HG03469 (cell line): ENCODE results near the gene WDR19.
"Not testable (repeated sequence)": the region's sequence is repeated elsewhere in the genome, so short reads cannot be mapped to it uniquely, and the experiment has no call there.

ENCODE experiments used
- ATAC-seq: cut with Tn5 transposase; IDR thresholded peaks from one replicate; pipeline ENCODE4 v1.9.1; 2021; ENCODE audit warnings: mild to moderate bottlenecking, moderate library complexity, moderate number of reproducible peaks; ENCODE audit not compliant: unreplicated experiment

The WDR19 gene

DNA sequence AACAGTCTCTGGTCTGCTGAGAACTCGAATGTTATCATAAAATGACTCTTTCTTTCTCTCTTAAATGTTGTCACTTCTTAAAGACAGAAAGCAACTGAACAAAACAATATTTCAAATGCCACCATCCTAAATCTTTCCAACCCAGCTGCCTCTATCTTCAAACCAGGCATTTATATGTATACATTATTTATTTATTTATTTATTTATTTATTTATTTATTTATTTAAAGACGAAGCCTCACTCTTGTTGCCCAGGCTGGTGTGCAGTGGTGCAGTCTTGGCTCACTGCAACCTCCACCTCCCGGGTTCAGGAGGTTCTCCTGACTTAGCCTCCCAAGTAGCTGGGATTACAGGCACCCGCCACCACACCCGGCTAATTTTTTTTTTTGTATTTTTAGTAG lies 110.1 kb downstream of the WDR19 start:
- not testable (repeated sequence) for ATAC-seq

DNA sequence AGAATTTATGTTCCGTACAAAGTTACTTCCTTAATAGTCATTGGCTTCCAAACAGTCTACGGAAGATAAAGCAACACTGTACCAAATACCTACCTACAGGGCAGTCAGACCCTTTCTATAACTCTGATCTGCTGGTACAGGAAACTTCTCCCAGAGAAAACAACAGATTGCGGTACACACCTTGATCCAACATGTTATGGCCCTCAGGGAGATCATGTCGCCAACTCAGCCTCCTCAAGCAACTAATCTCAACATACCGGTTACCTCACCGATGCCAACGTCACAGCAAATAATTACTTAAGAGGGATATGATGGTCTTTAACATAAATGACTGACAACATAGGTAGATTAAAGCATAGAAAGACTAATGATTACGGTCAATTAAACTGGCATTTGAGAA lies 113.5 kb downstream of the WDR19 start:
- ATAC-seq, result no peak

DNA sequence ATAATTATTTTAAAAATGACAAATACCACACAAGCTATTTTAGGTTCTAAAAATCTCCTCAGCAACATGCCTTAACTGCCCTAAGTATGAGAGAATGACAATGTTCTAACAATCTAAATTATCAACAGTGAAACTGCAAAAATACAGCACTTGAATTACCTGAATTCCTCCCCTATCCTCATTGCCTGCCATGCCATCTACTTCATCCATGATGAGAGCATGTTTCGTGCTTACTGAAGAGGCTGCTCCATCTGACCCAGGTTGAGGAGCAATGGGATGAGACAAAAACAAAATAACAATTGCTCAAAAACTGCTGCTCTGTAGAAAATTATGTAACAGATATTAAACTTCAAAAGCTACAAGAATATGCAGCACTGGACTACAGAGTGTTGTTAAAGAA lies 120.6 kb downstream of the WDR19 start:
- ATAC-seq, result no peak

DNA sequence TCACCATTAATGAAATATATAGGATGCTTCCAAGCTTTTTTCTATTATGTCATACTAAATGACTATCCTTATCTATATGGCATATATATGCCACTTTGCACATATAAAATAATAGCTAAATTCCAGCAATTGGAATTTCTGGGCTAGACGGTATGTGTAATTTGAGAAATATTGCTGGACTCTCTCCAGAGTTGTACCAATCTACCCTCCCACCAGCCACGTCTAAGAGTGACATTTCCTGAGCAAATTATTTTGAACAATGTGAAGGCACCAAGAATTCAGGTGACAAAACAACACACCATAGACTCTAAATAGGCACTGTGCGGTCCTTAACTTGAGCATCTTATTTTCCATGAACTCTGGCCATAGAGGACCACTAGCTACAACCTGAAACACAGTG lies 121.5 kb downstream of the WDR19 start:
- no peak for ATAC-seq

DNA sequence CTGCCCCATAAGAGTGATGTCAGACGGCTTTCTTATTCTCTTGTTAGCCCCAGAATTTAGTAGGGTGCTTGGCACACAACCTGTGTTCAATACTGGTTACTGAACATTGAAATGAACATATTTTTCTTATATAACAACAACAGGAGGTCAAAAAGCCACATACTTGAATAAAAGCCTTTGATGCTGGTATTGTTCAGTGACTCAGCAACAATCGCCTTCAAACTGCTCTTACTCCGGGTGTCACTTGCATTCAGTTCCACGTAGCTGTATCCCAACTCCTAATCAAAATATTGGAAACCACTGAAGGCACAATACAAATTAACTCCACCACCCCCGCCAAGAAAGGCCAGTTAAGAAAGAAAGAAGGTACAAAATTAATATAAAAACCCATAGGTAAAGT lies 122.3 kb downstream of the WDR19 start:
- ATAC-seq, result no peak

DNA sequence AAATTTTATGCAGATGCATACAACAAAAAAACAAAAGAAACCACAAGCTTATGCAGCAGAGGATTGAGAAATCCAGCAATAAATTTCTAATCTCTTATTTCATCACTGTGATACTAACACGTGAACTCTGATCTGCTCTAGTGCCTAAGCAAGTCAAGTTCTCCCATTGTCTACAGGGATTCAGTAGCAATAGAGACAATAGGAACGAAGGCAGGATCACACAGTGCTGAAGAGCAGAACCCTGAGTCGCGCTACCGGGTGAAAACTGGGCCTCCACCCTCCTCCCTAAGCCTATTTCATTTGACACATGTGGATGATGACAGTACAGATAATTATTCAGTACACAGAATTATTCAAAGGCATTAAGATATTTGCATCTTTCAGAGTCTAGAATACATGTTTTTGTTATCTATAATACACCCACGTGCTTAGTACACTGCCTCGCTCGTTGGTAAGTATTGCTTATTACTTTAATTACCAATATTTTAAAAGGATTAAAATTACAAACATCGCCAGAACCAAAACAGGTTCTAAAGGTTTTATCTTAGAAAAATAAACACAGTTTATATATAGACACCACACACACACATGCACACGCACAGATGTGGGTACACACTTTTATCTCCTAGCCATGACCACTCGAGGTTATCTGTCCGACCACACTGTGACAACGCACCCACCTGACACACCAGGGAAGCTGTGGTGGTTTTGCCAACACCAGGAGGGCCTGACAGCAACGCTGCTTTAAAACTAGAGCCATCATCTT lies 123.8 kb downstream of the WDR19 start:
- ATAC-seq, result no peak

DNA sequence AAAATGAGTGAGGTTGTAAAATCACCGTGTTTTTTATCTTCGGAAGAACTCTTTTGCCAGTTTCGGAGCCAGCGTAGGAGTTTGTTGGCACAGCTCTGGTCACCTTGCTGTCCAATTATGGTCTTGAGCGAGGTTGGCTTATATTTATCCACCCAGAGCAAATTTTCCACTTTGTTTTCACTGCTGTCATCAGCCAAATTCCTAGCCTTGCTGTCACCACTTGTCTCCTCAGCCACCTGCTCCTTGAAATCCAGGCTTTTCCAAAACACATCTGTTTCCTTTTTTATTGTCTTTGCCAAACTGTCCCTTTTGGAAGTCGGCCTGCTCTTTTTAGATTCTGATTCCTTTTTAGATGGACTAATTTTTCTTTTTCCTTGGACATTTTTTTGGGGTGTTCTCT lies 126.3 kb downstream of the WDR19 start:
- no peak for ATAC-seq

DNA sequence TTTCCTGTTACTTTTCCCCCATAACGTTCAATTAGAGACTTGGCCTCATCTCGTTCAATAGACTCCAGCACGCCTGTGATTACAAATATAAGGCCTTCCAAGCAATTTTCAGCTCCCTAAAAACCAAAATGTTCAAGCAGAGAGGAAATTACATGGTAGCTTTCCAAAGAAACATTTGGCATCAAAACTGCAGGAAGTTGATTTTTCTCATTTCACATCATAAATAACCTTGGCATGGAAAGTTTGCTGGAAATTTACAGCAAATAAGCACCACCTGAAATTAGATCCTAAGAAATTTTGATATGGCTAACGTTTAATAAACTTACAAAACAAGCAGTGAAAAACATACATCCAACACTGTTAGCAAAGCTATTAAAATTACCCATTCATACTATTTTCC lies 130.5 kb downstream of the WDR19 start:
- no peak for ATAC-seq

DNA sequence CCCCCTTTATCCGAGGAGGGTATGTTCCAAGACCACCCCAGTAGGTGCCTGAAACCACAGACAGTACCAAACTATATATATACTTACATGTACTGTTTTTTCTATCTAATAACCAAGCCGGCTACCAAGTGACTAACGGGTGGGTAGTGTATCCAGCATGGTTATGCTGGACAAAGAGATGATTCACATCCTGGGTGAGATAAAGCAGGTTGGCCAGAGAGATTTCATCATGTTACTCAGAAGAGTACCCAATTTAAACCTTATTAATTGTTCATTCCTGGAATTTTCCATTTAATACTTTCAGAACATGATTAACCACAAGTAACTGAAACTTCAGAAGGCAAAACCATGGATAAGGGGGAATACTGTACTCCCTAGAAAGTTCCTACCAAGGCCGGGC lies 137.3 kb downstream of the WDR19 start:
- no peak for ATAC-seq

DNA sequence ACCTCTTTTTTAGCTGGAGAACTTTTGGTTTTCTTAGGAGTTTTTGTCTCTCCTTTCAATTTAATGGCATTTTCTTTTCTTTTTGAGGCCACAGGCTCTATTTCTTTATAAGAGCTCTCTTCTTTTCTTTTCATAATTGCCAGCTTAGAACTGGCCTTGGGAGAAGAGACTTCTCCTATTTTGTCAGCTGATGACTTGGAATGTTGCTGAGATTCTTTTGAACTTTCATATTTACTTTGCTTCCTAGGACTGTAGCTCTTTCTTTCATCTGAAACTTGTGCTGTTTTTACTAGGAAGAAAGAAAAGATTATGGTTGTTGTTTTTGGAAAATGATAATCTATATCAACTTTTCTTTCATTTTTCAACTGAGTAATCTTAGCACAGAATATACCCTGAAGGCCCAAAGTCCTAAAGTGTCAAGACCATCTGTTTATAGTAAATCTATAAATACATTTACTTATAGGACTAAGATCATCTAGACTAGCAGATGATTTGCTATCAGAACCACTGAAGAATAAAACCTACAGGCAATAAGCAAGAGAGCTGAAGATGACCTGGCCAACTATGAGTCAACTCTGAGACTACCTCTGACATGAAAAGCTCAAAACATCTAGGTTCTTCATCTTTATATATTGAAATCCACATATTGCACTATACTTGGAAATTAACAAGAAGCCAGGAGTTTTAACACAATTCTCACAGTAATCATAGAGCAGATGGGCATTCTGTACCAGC lies 138.2 kb downstream of the WDR19 start:
- no peak for ATAC-seq

DNA sequence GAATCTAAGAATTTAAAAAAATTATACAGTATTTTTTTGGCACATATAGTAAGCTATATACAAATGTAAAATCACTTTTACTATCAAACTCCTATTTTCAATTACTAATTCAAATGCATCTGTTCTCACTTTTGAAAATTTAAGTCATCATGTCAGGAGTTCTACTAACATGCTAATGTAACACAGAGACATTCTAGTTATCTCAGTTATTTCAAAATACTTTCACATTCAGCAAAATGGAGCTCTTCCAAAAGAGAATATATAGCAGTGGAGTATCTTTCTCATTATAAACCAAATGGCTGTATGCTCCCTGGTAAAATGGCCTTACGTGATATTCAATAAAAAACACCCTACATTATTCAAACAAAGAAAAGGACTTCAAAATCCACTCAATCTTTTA lies 141.5 kb downstream of the WDR19 start:
- no peak for ATAC-seq

DNA sequence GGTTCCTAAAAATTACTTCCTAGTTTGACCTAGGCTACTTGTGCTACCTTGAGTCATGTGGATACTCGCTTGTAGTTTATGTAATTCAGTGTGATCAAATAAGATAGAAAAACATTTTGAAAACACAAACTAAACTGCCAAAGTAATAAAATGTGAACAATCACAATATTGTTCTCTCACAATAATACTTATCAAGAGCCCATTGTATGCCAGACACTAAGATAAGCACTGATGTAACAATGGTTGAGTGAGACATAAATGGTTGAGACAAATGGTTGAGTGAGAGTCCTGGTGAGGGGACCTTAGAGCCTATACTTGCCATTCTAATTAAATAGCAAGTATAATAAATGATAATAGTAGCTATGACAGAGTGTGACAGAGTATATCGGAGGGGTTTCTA lies 142.1 kb downstream of the WDR19 start:
- ATAC-seq, result no peak

DNA sequence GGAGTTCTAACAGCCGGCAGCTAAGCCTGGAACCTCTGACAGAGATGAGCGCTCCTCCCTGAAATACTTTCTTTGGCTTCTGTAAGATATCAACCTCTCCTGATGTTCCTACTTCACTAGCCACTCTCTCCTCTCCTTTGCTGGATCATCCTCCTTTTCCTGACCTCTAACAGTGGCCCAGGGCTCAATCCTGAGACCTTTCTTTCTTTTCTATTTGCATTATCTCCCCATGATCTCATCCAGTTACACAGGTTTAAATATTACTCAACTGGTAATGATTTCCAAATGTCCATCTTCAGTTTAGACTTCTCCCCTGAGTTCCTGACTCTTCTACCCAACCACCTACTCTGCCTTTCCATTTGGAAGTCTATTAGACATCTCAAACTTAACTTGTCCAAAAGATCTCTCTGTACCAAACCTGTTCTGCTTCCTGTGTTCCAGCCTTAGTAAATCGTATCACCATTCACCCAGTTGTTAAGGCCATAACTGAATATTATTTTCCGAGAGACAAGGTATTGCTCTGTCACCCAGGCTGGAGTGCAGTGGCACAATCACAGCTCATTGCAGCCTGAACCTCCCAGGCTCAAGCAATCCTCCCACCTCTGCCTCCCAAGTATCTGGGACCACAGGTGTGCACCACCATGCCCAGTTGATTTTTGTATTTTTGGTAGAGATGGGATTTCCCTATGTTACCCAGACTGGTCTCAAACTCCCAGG lies 142.7 kb downstream of the WDR19 start:
- no peak for ATAC-seq

DNA sequence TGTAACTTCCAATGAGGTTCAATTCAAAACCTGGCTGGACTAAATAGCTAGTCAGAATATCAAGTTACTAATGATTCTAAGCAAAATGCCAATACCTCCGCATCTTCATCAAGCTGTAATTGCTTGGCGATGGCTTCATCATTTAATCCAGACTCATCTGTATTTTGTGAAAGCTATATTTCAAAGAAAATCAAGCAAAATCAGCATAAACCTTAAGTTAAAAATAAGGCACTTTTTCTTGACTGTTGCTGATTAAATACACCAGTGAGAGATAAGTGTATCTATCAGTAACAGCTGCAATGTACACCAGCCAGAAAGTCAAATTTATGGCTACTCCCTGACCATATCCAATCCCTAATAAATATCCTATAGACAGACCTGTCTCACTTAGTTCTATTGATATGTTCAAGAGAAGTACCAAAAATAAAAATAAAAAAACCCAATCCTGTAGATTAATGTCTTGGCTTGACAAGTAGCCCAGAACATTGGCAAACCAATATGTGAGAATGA lies 144.2 kb downstream of the WDR19 start:
- ATAC-seq, result no peak

DNA sequence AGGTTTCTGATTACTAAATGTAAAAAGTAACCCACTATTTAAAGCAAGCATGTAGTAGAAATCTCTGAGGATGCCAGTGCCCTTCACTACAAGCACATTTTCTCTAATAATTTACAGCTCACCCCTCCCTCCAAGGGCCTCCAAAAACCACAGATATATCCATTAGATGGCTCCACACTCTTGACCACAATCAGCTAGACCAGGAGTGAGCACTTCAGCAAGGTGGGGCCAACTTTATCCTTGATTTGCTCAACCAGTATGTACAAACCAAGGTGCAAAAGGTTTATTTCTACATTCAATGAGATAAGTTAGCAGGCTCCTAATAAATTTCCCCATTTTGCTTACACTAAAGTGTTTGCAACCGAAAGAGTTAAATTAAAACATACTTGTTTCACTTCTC lies 148.0 kb downstream of the WDR19 start:
- no peak for ATAC-seq

DNA sequence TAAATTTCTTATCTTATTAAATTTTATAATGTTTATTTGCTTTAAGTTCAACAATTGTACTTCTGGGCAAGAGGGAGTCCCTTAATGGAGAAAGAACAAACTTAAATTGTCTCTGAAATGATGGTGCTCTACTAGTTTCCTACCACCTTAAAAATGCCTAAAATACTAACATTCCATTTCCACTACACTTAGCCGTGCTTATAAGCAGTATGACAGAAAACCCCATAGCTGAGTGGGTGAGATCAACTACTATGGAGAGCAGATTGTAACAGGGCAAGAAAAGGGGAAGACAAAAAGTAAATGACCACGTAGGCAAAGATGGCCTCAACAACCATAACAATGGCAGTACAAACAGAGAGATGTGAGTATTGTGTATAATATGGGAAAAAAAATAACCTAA lies 148.9 kb downstream of the WDR19 start:
- ATAC-seq, result no peak
